RWPE1 (cell line): Measurements from ENCODE around the gene RUSC1.

ENCODE experiments used
- CTCF ChIA-PET: fragments of 350-600 bp; sonication (Branson Sonifier 250); formaldehyde crosslinking; extraction: SDS; loops from one replicate; lab custom pipeline; 2021; lab: Yijun Ruan, JAX
- POLR2A ChIA-PET: fragments of 400-600 bp; formaldehyde crosslinking; extraction: SDS; loops from one replicate; lab custom pipeline; 2020; ENCODE audit warnings: antibody characterized with exemption; ENCODE audit not compliant: low non-redundant PET; lab: Yijun Ruan, JAX
- DNase-seq: peaks from one replicate; pipeline ENCODE4 v3.0.0; 2012; ENCODE audit warnings: low spot score
- H3K27ac ChIP-seq: fragments of 450-650 bp; 2 replicates; pipeline ENCODE4 v1.5.1; 2017
- TF ChIP-seq, protein P1 (sequence below): fragments of 450-650 bp; conservative IDR thresholded peaks from 2 replicates; pipeline ENCODE4 v1.5.1; 2017; ENCODE audit warnings: low read depth, mild to moderate bottlenecking

RUSC1 gene, protein sequence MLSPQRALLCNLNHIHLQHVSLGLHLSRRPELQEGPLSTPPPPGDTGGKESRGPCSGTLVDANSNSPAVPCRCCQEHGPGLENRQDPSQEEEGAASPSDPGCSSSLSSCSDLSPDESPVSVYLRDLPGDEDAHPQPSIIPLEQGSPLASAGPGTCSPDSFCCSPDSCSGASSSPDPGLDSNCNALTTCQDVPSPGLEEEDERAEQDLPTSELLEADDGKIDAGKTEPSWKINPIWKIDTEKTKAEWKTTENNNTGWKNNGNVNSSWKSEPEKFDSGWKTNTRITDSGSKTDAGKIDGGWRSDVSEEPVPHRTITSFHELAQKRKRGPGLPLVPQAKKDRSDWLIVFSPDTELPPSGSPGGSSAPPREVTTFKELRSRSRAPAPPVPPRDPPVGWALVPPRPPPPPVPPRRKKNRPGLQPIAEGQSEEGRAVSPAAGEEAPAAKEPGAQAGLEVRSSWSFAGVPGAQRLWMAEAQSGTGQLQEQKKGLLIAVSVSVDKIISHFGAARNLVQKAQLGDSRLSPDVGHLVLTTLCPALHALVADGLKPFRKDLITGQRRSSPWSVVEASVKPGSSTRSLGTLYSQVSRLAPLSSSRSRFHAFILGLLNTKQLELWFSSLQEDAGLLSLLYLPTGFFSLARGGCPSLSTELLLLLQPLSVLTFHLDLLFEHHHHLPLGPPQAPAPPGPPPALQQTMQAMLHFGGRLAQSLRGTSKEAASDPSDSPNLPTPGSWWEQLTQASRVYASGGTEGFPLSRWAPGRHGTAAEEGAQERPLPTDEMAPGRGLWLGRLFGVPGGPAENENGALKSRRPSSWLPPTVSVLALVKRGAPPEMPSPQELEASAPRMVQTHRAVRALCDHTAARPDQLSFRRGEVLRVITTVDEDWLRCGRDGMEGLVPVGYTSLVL

DNA sequence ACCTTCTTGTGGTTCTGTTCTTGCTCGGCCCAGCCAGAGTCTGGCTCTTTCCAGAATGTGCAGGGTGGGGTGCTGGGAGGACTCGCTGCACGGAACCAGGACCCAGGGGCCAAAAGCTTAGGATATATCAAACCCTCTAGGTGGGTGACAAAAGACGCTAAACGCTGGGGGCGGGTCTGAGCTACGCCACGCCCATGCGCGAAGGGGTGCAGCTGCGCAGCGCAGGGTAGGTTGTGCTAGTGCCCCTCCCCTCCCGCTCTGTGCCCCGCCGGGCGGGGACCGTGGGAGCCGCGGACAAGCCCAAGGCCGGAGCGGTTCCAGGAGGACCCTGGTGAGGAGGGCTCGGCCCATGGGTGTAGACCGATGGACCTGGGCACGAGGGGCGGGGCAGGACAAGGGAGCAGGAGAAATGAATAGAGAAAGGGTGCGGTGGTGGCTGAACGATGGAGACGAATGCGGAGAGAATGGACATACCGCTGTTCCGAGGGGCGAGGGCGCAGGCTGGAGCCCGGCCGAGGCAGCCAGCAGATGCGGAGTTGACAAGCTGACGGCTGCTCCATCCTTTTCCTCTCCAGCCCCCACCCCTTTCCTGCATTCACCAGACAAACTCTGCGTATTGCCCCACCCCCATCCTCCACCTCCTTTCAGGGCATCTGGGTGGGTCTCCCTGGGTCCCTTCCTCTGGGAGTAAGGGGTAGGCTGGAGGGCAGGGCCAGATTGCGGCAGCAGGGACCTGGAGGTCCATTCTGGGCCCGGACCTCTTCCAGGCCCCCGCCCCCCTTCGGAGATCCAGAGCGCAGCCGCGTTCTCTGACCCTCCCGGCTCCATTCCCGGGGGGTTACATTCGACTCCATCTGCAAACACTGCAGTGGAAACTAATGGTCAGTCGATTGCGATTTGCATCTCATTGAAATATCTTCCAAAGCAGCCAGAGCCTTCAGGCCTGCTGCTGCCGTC, at the start of gene RUSC1:
TSS of gene RUSC1 (plus strand) at position 234 of the 957 bp plus-strand sequence. CDS start 880 bp downstream, outside the sequence.
- ChIA-PET CTCF (interaction anchor here (0.5 to 5.1 kb wide), 5 partner anchors 44 to 824 kb away, joined by 3 to 34 read pairs (median 3); no protein-coding TSS in a partner anchor), POLR2A (interaction anchor here (0.6 kb wide), 1 partner anchor 1371 kb away, joined by 3 read pairs; no protein-coding TSS in a partner anchor)
- H3K27ac ChIP-seq = peak within 1 kb of the TSS; percentile 98
- TF ChIP-seq, protein P1, sequence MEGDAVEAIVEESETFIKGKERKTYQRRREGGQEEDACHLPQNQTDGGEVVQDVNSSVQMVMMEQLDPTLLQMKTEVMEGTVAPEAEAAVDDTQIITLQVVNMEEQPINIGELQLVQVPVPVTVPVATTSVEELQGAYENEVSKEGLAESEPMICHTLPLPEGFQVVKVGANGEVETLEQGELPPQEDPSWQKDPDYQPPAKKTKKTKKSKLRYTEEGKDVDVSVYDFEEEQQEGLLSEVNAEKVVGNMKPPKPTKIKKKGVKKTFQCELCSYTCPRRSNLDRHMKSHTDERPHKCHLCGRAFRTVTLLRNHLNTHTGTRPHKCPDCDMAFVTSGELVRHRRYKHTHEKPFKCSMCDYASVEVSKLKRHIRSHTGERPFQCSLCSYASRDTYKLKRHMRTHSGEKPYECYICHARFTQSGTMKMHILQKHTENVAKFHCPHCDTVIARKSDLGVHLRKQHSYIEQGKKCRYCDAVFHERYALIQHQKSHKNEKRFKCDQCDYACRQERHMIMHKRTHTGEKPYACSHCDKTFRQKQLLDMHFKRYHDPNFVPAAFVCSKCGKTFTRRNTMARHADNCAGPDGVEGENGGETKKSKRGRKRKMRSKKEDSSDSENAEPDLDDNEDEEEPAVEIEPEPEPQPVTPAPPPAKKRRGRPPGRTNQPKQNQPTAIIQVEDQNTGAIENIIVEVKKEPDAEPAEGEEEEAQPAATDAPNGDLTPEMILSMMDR = no peak
- DNase-seq = peak; percentile 17

DNA sequence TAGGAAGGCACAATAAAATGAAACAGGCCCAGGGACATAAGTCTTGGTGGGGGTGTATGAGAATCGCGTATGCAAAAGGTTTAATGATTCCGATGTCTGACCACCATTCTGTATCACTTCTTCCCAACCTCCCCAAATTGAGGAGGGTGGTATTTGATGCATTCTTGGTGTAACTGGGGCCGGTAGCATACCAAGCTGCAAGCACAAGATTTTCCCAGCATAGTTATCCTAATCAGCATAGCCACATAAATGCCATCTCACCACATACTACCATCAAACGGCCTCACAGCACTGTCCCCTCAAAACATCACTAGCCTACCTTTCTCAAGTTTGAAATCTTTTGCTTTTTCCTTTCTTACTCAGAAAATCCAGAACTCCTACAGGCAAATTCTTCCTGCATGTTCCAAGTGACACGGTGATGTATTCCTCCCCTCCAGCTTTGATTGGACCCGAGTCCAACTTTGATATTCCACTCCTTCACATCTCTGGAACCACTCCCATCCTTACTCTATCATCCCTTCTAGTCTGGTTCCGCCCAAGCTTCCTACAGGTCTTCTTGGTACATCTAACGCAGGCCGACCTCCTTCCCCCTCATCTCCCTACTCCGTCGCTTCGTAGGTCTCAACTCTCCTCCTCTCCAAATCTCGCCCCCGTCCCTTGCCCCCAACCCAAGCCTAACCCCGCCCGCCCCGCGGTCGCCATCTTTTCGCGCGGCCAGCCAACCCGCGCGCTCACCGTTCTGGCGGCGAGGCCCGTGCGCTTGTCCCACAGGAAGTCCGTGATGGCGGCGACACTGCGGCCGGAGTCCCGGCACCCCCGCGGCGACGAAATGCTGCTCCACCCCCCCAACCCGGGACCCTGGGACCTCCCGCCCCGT, 48.0 kb upstream of the RUSC1 start:
- CTCF ChIA-PET = interaction anchor here (1.8 kb wide), 1 partner anchor 22 kb away, joined by 8 read pairs; no protein-coding TSS in a partner anchor
- H3K27ac ChIP-seq = peak overlapping the region; percentile 96
- TF ChIP-seq, protein P1 = no peak
- DNase-seq = peak; percentile 49
- POLR2A ChIA-PET = interaction anchor here (0.9 to 1.1 kb wide), 2 partner anchors 11 to 51 kb away, joined by 3 to 5 read pairs; partner anchors contain the start of gene SCAMP3

DNA sequence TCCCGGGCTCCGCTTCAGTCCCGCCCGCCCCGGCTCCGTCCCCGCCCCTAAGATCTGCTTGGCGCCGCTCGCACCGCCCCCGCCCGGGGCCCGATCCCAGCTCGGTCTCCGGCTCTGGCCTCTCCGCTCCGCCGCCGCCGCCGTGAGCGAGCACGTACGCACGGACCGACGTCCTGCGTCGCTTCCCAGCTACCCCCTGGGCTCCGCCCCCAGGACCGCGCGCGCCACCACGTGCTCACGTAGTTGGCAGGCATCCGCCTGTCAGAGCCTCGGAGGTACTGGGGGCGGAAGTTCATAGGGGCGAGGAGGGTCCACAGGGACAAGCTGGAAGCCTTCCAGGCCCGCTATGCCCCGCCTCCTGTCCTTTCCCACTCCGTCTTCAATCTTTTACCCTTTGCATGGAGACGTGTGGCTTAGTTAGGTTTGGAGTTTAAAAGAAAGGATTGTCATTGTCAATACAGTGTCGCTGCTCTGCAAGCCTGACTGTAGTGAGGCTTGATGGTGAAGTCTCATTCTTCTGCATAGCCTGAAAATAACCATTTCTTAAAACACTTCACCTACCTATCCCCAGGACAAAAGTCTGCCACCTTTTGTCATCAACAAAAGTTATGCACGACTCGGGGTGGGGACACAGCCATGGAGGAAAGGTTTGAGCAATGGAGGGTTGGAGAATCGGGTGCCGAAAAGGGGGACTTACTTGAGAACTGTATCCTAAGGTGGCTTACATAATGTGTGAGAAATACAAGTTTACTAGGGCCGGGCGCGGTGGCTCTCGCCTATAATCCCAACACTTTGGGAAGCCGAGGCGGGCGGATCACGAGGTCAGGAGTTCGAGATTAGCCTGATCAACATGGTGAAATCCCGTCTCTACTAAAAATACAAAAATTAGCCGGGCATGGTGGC, 47.1 kb upstream of the RUSC1 start, which contains the start of gene CLK2:
TSS of gene CLK2 (minus strand) at position 162 of the 903 bp plus-strand sequence. CDS start 2,527 bp downstream, outside the sequence.
- peak within 1 kb of the TSS; percentile 96 for H3K27ac ChIP-seq
- peak; percentile 96 for DNase-seq
- TF ChIP-seq, protein P1 = no peak
- ChIA-PET POLR2A (interaction anchor here (0.9 to 1.1 kb wide), 3 partner anchors 12 to 50 kb away, joined by 3 to 5 read pairs (median 3); partner anchors contain the start of gene SCAMP3), CTCF (interaction anchor here (1.8 kb wide), 1 partner anchor 23 kb away, joined by 8 read pairs; no protein-coding TSS in a partner anchor)

DNA sequence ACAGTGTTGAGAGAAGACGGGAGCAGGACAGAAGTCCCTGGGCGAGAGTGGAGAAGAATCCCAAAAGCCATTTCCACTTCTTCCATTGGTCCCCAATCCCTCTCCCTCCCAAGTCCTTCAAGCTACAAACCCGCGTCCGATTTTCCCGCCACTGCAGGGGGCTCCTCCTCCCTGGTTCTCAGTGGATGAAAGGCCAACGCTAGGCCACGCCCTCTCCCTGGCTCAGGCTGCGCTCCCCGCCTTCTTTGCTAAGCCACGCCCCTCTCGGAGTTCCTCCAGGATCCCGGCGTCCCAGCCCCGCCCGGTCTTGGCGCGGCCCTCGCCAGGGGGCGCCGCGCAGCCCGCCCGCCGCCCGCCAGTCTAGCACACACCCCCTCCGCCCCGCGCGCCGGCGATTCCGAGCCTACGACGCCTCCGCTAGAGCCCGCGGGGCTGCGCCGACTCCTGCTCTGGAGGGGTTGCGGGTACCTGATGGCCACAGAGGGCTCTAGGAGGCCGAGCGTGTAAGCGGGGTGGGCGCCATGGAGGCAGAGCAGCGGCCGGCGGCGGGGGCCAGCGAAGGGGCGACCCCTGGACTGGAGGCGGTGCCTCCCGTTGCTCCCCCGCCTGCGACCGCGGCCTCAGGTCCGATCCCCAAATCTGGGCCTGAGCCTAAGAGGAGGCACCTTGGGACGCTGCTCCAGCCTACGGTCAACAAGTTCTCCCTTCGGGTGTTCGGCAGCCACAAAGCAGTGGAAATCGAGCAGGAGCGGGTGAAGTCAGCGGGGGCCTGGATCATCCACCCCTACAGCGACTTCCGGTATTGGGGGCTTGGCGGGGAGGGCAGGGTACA, 43.4 kb upstream of the RUSC1 start, which contains the start of gene HCN3:
TSS of gene HCN3 (plus strand) at position 394 of the 832 bp plus-strand sequence. CDS start at position 522, 128 bp downstream.
- peak within 1 kb of the TSS; percentile 74 for H3K27ac ChIP-seq
- TF ChIP-seq, protein P1 = peak; percentile 86
- ChIA-PET POLR2A (interaction anchor here (0.7 kb wide), 1 partner anchor 35 kb away, joined by 3 read pairs; no protein-coding TSS in a partner anchor), CTCF (interaction anchor here (0.7 to 1.4 kb wide), 7 partner anchors 11 to 74 kb away, joined by 3 to 7 read pairs (median 4); partner anchors contain the start of gene RUSC1)
- DNase-seq = peak; percentile 98
